ENCODE measurements around the gene CMTM6. TPM values are rescaled to one million over a fixed set of nuclear protein-coding genes. Genes with fewer than 3 reads are reported as not detected.

The CMTM6 gene
- total RNA-seq, 2 donors from 2014 or later, result 55.3 to 73.7 TPM

- H3K4me3 ChIP-seq, result no peak overlapping the region
- no peak overlapping the region for H3K9ac ChIP-seq (ENCODE audit: low read depth in 2 of 2, low read length in 2 of 2)
- H3K36me3 ChIP-seq, result no peaks in the 10 kb centered on the region
- H3K4me1 ChIP-seq, result no peaks in the 10 kb centered on the region
- no peaks in the 10 kb centered on the region for H3K9me3 ChIP-seq
- intact Hi-C loops (cut with DNase I), result loop anchor here (5.0 kb wide), 1 partner anchor 154 kb away; no protein-coding TSS in a partner anchor
- TF ChIP-seq, protein P1, sequence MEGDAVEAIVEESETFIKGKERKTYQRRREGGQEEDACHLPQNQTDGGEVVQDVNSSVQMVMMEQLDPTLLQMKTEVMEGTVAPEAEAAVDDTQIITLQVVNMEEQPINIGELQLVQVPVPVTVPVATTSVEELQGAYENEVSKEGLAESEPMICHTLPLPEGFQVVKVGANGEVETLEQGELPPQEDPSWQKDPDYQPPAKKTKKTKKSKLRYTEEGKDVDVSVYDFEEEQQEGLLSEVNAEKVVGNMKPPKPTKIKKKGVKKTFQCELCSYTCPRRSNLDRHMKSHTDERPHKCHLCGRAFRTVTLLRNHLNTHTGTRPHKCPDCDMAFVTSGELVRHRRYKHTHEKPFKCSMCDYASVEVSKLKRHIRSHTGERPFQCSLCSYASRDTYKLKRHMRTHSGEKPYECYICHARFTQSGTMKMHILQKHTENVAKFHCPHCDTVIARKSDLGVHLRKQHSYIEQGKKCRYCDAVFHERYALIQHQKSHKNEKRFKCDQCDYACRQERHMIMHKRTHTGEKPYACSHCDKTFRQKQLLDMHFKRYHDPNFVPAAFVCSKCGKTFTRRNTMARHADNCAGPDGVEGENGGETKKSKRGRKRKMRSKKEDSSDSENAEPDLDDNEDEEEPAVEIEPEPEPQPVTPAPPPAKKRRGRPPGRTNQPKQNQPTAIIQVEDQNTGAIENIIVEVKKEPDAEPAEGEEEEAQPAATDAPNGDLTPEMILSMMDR (IDR thresholded peaks at IDR 0.05), result no peak
- DNase-seq, result peak; percentile 53
- H3K27me3 ChIP-seq, result no peaks in the 10 kb centered on the region
- no peak overlapping the region for H3K27ac ChIP-seq
These were observed 6.1 kb upstream of the CMTM6 start for GRCh38 chr3:32508711-32509110.

DNA sequence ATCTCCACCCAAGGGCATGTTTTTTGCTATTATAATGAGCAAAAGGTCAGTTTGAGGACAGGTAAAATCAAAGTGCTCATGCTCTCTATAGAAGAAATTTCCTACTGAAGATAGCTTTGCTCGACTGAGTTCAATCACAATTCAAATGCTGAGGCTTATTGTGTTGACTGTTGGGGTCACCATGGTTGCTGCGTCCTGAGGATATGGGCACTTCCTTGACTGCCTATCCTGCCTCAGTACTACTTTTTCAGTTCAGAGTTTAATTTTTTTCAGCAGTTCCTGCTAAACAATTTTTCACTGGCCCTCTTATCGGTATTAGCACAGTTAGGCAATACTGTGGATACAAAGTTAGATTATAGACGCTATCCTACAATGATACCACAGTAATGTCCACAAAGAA, 3.8 kb upstream of the CMTM6 start:
- DNase-seq, result no peak
- no peak overlapping the region for H3K27ac ChIP-seq
- H3K27me3 ChIP-seq, result no peaks in the 10 kb centered on the region
- no peak overlapping the region for H3K9ac ChIP-seq (ENCODE audit: low read depth in 2 of 2, low read length in 2 of 2)
- H3K9me3 ChIP-seq, result no peaks in the 10 kb centered on the region
- H3K4me3 ChIP-seq, result no peak overlapping the region
- H3K4me1 ChIP-seq, result no peaks in the 10 kb centered on the region
- intact Hi-C loops (cut with DNase I), result loop anchor here (5.0 kb wide), 1 partner anchor 156 kb away; no protein-coding TSS in a partner anchor
- H3K36me3 ChIP-seq, result no peaks in the 10 kb centered on the region
- TF ChIP-seq, protein P1 (IDR thresholded peaks at IDR 0.05), result no peak

GRCh38 chr3:32502946-32503286, 264 bp upstream of the CMTM6 start:
- Histone ChIP-seq H3K27ac (peak overlapping the region; percentile 98), H3K9me3 (no peaks in the 10 kb centered on the region), H3K9ac (ENCODE audit: low read depth in 2 of 2, low read length in 2 of 2) (peak overlapping the region in 1 of 2 donors; percentile 82), H3K27me3 (no peaks in the 10 kb centered on the region), H3K4me3 (peak overlapping the region; percentile 94), H3K36me3 (no peaks in the 10 kb centered on the region), H3K4me1 (peaks cover 9% of the 10 kb centered on the region)
- no peak for DNase-seq
- intact Hi-C loops (cut with DNase I), result no loop called here
- TF ChIP-seq, protein P1 (IDR thresholded peaks at IDR 0.05), result no peak

GRCh38 chr3:32501783-32502117, 902 bp downstream of the CMTM6 start:
- Histone ChIP-seq H3K4me1 (peaks cover 9% of the 10 kb centered on the region), H3K4me3 (peak overlapping the region; percentile 94), H3K9ac (ENCODE audit: low read depth in 2 of 2, low read length in 2 of 2) (peak overlapping the region; percentile 82 to 93), H3K9me3 (no peaks in the 10 kb centered on the region), H3K27me3 (no peaks in the 10 kb centered on the region), H3K36me3 (no peaks in the 10 kb centered on the region), H3K27ac (peak overlapping the region; percentile 98)
- TF ChIP-seq, protein P1 (IDR thresholded peaks at IDR 0.05), result no peak
- intact Hi-C loops (cut with DNase I), result no loop called here
- no peak for DNase-seq

DNA sequence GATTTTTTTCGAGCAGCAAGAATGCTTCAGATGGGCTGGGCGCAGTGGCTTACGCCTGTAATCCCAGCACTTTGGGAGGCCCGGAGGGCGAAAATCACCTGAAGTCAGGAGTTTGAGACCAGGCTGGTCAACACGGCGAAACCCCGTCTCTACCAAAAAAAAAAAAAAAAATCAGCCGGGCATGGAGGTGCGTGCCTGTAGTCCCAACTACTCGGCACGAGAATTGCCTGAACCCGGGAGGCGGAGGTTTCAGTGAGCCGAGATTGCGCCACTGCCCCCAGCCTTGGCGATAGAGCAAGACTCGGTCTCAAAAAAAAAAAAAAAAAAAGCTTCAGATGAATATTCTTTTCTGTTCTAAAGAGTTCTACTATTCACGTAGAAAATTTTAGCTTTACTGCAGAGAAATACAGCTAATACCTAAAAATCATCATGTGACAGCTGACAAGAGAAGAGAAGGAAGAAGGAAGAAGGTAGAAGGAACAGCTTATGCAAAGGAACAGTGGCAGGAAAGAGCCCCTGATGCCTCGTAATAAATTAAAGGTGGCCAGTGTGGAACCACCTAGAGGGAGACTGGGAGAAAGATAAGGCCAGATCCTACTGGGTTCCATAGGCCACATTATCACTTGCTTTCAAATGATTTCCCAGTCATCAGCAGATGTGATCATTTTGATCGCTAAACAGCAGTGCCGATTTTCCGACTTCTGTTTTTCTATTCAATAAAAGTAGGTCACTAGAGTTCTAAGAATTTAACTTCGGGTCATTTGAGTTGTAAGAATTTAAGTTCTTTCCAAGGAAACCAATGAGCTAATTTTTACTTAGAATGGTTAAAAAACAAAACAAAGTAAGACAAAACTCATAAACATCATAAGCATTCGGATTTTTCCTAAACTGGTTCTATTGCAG, 1.5 kb downstream of the CMTM6 start:
- H3K9ac ChIP-seq (ENCODE audit: low read depth in 2 of 2, low read length in 2 of 2), result peak overlapping the region; percentile 12 to 82
- intact Hi-C loops (cut with DNase I), result no loop called here
- TF ChIP-seq, protein P1 (IDR thresholded peaks at IDR 0.05), result no peak

More for the DNA sequence above, 1.5 kb downstream of the CMTM6 start:
- no peak for DNase-seq
- Histone ChIP-seq H3K27ac (peak overlapping the region; percentile 98), H3K27me3 (no peaks in the 10 kb centered on the region), H3K9me3 (no peaks in the 10 kb centered on the region), H3K36me3 (no peaks in the 10 kb centered on the region), H3K4me1 (peaks cover 9% of the 10 kb centered on the region), H3K4me3 (peak overlapping the region; percentile 94)

Measured in colonic mucosa (tissue), 4 donors.